Skin of body (tissue), 2 donors: ENCODE measurements around the gene FBXW2. TPM values are rescaled to one million over a fixed set of nuclear protein-coding genes. Genes with fewer than 3 reads are reported as not detected.

ENCODE experiments used
- DNase-seq: peaks from one replicate; lab custom pipeline; 2025; lab: John Stamatoyannopoulos, UW
- total RNA-seq: library from RNA; depleted of rRNA; stranded (reverse); fragments of >200 nt; gene quantifications from one replicate; pipeline ENCODE4 v1.2.3, GENCODE V29; 2014

FBXW2 gene
- total RNA-seq, 1 donor from 2014 or later = 38.5 TPM

- DNase-seq = no peak
Observed at GRCh38 chr9:120742951-120743416, 50.2 kb downstream of the FBXW2 start.

GRCh38 chr9:120741701-120742100 is 51.5 kb downstream of the FBXW2 start:
- no peak for DNase-seq

- DNase-seq = no peak
Observed at GRCh38 chr9:120741191-120741590, 52.0 kb downstream of the FBXW2 start.

- DNase-seq = no peak
Observed at GRCh38 chr9:120740132-120740531, 53.1 kb downstream of the FBXW2 start.

- DNase-seq = no peak
Observed at GRCh38 chr9:120737416-120738165, 55.6 kb downstream of the FBXW2 start.

GRCh38 chr9:120736881-120737280 is 56.3 kb downstream of the FBXW2 start:
- DNase-seq = no peak

GRCh38 chr9:120735415-120736126 is 57.6 kb downstream of the FBXW2 start:
- no peak for DNase-seq

- DNase-seq = no peak
Observed at GRCh38 chr9:120734607-120735410, 58.4 kb downstream of the FBXW2 start.

GRCh38 chr9:120733190-120733589 is 60.0 kb downstream of the FBXW2 start:
- DNase-seq = no peak

- DNase-seq = no peak
Observed at GRCh38 chr9:120730654-120731514, 62.3 kb downstream of the FBXW2 start.

- DNase-seq = no peak
Observed at GRCh38 chr9:120729791-120730241, 63.4 kb downstream of the FBXW2 start.

GRCh38 chr9:120726484-120726883 is 66.7 kb downstream of the FBXW2 start:
- no peak for DNase-seq

GRCh38 chr9:120725907-120726306 is 67.3 kb downstream of the FBXW2 start:
- DNase-seq = no peak

GRCh38 chr9:120724757-120725400 is 68.3 kb downstream of the FBXW2 start:
- DNase-seq = no peak

GRCh38 chr9:120723565-120723964 is 69.7 kb downstream of the FBXW2 start:
- DNase-seq = no peak

- no peak for DNase-seq
Observed at GRCh38 chr9:120720404-120720803, 72.8 kb downstream of the FBXW2 start.

- no peak for DNase-seq
Observed at GRCh38 chr9:120718316-120718715, 74.9 kb downstream of the FBXW2 start.

GRCh38 chr9:120717176-120717575 is 76.0 kb downstream of the FBXW2 start:
- no peak for DNase-seq

GRCh38 chr9:120716483-120716882 is 76.7 kb downstream of the FBXW2 start:
- DNase-seq = no peak

- DNase-seq = peak; percentile 63
Observed at GRCh38 chr9:120715389-120715924, 77.8 kb downstream of the FBXW2 start.
